Measurements from ENCODE around the gene FAM193A.
"Not testable (repeated sequence)": the region's sequence is repeated elsewhere in the genome, so short reads cannot be mapped to it uniquely, and the experiment has no call there.

The FAM193A gene

DNA sequence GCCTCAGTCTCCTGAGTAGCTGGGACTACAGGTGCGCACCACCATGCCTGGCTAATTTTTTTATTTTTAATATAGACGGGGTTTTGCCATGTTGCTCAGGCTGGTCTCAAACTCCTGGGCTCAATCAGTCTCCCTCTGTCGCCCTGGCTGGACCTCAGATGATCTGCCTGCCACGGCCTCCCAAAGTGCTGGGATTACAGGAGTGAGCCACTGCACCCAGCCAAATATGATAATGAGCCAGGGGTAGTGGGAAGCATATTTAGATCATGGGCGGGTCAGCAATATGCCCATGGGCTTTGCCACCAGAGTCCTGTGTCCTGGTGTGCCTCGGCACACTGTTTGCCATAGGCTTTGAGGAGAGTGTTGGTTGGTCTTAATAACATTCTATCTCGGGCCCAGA, 71.8 kb downstream of the FAM193A start:
- DNase-seq (ENCODE audit: low read depth) = no peak

DNA sequence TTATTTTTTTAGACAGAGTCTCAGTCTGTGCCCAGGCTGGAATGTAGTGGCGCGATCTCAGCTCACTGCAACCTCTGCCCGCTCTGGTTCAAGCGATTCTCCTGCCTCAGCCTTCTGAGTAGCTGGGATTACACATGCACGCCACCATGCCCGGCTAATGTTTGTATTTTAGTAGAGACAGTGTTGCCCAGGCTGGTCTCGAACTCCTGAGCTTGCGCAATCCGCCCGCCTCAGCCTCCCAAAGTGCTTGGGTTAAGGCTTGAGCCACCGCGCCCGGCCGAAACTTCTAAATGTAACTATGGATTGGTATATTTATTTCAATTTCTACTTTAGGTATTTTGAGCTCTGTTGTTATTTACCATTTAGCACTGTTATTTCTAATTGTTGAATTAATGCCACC, 79.4 kb downstream of the FAM193A start:
- DNase-seq (ENCODE audit: low read depth) = no peak

DNA sequence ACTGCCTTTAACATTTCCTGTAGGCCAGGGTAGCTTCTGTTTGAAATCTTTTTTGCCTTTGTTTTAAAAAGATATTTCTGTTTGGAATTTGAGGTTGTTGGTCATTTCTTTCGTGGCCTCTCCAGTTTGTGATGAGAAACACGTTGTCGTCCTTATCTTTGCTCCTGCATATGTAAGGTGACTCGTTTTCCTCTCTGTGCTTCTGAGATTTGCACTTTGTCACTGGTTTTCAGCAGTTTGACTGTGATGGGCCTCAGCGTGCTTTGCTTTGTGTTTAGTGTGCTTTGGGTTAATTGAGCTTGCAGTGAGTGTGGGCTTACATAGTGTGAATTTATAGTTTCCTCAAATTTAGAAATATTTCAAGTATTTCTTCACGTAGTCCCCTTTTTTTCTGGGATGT, 81.5 kb downstream of the FAM193A start:
- no peak for DNase-seq (ENCODE audit: low read depth)

DNA sequence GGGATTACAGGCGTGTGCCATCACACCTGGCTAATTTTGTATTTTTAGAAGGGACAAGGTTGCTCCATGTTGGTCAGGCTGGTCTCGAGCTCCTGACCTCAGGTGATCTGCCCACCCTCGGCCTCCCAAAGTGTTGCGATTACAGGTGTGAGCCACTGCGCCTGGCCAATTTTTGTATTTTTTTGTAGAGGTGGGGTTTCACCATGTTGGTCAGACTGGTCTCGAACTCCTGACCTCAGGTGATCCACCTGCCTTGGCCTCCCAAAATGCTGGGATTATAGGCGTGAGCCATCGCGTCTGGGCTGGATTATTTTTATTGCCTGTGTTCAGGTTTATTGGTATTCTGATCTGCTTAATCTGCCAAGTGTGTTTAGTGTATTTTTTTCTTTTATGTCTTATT, 82.3 kb downstream of the FAM193A start:
- not testable (repeated sequence) for DNase-seq (ENCODE audit: low read depth)

DNA sequence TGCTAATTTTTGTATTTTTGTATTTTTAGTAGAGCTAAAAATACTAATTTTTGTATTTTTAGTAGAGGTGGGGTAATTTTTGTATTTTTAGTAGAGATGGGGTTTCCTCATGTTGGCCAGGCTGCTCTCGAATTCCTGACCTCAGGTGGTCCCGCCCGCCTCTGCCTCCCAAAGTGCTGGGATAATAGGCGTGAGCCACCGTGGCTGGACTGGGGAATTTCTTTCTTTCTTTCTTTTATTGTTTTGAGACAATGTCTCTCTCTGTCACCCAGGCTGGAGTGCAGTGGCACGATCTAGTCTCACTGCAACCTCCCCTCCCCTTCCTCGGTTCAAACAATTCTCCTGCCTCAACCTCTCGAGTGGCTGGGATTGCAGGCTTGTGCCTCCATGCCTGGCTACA, 83.0 kb downstream of the FAM193A start:
- no peak for DNase-seq (ENCODE audit: low read depth)

DNA sequence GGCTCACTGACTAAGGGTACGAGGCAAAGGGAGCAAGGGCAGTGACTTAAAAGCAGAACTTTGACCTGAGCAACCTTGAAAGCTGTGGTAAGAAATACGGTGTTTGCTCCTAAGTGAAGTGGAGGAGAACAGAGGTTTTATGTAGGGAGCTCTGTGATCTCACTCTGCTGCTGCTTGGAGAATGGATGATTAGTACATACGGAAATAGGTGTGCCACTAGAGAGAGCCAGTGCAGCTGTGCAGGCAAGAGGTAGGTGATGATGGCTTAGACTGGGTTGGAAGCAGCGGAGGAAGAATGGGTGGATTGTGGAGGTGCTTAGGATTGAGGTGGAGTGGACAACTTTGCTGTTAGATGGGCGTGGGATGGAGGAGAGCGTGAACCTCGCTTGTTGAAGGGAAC, 85.0 kb downstream of the FAM193A start:
- no peak for DNase-seq (ENCODE audit: low read depth)

DNA sequence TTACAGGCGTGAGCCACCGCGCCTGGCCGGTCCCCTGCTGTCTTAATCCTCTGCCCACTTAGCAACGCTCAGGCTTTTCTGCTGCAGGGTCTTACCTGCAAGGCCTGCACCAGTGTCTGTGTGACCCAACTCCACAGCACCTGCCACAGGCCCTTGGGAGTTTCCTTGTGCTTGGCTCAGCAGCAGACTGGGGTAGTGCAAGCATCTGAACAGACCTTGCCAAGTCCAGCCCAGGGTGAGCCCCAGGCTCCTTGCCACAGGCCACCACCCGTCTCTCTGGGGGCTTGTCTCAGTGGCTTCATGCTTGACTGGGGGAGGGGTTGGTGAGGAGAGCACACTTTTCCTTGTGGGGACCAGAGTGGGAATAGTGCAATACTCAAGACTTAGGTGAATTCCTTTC, 87.0 kb downstream of the FAM193A start:
- no peak for DNase-seq (ENCODE audit: low read depth)

DNA sequence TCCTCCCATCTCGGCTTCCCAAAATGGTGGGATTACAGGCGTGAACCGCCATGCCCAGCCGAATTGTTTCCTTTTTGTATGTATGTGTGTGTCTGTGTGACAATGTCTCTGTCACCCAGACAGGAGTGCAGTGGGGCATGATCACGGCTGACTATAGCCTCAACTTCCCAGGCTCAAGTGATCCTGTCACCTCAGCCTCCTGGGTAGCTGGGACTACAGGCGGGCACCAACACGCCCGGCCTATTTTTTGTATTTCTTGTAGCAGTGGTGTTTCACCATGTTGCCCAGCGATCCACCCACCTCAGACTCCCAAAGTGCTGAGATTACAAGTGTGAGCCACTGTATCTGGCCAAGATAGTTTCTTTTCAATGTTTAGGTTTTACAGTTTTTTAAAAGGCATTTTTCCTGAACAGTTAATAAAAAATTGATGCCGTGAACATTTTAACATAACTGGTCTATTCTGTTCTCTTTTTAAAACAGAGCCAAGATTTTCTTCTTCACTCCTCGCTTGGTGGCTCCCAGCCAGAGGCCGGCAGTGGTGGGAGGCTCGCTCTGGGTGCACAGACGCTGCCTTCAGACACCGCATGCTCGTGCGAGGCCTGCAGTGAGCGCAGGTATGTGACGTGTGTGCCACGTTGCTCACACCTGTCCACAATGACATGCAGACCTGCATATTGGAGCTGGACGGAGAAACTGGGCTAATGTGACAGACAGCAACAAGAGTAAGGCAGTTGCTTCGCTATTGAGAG, 88.5 kb downstream of the FAM193A start:
- DNase-seq (ENCODE audit: low read depth) = no peak

DNA sequence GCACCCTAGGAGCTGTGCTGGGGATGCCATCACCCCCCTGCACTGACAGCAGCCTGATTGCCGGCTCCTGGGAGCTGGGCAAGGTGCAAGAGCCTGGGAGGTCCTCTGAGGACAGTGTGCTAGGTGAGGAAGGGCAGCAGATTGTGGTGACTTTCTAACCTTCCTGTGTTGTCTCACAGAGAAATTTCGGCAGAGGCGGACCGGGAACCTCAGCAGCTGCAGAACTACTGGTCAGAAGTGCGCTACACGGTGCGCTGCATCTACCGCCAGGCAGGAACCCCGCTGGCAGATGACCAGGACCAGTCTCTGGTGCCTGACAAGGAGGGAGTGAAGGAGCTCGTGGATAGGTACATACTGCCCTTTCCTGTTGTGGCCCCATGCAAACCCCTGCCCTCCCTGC, 89.8 kb downstream of the FAM193A start:
- no peak for DNase-seq (ENCODE audit: low read depth)

DNA sequence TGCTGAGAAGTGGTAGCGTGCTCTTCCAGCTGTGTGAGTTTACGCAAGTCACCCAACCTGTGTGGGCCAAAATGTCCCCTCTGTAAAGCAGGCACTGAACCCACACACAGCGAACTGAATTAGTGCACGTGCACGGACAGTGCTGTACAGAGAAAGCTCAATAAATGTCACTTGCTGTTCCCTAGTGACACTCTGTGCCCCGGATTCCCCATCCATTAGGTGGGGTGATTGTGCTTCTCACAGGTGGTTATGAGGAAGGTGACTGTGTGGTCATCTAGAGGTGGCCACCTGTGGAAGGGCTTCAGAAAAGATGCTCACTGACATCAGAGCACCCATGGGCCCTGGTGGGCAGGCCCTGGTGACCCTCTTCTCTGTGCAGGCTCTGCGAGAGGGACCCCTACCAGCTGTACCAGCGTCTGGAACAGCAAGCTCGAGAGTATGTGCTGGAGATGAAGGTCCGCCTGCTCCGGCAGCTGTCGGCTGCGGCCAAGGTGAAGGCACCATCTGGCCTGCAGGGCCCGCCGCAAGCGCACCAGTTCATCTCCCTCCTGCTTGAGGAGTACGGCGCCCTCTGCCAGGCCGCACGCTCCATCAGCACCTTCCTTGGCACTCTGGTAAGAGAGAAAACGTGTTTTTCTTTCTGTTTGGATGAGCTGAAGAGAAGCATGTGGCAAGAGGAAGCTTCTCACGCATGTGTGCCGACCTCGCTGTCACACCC, 94.3 kb downstream of the FAM193A start:
- DNase-seq (ENCODE audit: low read depth) = no peak

DNA sequence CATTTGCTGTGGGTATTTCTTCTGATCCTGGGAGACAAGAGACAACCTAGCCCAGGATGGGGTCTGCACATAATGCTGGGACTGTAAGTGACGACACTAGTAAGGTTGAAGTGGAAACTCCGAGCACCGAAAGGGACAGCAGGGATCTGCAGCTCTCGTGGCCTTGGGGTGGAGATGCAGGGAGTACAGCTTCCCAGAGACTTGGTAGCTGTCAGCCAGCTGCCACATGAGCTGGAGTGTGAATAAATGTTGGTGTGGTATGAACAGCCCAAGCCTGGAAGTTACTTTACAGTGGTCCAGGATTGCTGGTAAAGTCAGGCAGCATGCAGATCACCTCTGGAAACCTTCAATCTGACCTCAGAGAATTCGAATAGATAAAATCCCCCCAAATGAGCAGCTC, 97.6 kb downstream of the FAM193A start:
- peak; percentile 9 for DNase-seq (ENCODE audit: low read depth)

DNA sequence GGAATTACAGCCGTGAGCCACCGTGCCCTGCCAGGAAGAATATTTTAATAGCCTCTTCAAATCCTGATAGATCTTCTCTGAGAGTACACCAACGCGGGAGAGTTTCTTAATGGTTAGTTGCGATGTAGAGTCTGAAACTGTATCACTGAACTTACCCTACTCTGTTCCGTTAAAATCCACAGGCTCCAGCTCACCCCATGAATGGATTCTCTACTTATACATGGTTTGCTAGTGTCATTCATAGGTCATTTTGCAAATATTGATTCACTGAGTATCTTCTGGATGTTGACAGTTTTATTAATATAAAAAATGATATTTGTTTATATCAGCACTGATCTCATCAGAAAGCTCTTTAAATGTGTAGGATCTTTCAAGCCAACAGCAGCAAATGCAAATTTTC, 99.9 kb downstream of the FAM193A start:
- DNase-seq (ENCODE audit: low read depth) = no peak

DNA sequence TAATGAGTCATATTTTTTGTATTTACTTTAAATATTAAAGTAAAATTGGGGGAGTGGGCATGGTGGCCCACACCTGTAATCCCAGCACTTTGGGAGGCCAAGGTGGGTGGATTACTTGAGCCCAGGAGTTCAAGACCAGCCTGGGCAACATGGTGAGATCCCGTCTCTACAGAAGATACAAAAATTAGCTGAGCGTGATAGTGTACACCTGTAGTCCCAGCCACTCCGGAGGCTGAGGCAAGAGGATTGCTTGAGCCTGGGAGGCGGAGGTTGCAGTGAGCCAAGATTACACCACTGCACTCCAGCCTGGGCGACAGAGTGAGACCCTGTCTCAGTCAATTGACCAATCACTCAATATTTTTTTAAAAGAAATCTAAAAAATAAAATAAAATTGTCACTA, 100.5 kb downstream of the FAM193A start:
- not testable (repeated sequence) for DNase-seq (ENCODE audit: low read depth)

DNA sequence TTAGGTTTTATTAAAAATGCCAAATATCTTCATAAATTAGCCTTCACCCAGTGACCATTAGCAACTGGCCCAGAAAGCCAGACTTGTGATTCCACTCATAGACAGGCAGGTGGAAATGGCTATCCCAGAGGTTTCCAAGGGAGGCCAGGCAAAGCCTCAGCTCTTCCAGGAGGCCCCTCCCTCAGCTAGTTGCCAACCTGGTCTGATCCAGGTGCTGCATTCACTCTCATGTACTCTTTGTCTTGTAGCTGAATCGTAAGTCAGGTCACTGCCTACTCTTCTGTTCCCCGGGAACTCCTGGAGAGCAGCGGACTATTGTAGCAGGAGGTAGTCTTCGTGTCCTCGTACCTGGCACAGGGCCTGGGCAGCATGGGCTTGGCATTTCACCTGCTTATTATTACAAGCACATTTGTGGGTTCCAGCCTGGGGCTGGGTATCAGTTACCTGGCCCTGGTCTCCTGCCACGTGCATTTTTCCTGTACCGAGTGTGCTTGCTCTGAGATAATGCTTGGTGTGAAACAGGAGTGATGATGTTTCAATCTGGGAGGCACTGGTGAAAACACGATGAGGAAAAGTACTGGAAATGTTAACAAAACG, 101.6 kb downstream of the FAM193A start:
- no peak for DNase-seq (ENCODE audit: low read depth)

DNA sequence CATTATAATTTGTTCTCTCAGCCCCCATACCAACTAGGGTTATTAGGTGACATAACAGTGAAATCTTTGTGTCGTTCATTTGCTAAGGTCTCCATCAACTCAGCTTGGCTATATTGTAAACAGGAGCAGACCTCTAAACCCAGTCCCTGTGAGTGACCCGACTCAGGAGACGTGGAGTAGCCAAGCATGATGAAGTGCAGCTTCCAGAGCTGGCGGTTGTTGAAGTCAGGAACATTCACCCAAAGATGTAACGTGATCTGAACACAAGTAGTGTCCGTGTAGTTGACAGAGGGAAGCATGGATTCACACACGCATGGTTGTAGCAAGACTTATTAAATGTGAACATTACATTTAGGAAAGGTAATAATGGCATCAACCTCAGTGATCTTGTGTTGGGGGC, 102.3 kb downstream of the FAM193A start:
- DNase-seq (ENCODE audit: low read depth) = no peak

DNA sequence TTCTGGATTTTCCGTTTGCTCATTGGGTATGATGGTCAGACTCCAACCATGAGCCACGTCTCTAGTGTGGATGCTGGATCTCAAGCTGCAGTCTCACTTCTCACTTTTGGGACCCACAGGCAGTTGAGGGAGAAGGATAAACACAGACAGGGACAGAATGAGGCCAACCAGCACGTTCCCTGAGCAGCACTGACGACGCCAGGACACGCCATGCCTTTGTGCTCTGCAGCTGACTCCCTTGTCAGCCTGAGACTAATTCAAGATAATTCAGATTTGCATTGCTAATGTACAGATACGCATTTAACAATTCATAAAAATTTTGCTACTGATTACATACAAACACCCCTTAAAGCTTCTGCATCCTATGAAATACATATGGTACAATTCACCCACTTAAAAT, 106.5 kb downstream of the FAM193A start:
- no peak for DNase-seq (ENCODE audit: low read depth)

DNA sequence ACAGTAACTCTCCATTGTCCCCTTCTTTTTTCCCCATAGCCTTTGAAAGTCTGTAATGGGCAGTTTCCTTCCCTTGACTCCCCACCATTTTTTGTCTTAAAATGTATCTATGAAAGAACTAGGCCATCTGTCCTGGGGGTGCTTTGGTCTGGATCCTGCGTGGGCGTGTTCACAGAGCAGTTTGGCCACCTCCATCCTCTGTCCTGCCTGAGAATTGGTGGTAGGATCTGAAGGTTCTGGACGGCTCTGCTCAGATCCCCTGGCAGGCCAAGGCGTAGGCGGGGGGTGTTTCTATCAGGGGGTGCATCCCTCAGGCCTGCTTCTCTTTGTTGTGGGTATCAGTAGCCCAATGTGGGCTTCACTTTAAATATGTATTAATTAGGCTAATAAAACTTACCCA, 107.1 kb downstream of the FAM193A start:
- DNase-seq (ENCODE audit: low read depth) = no peak

DNA sequence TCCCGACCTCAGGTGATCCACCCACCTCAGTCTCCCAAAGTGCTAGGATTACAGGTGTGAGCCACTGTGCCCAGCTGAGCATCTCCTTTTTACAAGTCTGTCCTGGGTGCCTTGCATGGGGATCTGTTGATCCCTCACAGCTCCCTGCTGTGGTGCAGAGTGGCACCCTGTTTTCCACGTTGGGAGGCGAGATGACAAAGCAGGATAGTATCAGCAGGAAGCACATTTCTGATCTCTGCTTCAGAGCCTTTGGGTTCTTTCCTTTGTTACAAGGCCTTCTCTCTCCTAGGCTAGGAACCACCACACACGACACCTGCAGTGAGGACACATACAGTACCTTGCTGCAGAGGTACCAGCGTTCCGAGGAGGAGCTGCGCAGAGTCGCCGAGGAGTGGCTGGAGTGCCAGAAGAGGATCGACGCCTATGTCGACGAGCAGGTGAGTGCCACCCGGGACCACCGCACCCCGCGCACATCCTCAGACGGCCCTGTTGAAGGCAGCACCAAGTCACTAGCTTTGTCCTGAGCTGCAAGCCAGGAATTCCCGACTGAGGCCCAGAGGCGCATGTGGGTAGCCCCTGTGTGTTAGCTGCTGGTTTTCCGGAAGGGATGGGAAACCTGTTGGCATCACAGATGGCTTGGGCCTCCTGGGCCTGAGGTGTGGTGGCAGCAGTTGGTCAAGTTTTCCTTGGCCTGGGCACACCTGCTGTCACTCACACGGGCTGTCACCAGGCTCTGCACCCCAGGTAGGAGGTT, 110.1 kb downstream of the FAM193A start:
- DNase-seq (ENCODE audit: low read depth) = no peak

DNA sequence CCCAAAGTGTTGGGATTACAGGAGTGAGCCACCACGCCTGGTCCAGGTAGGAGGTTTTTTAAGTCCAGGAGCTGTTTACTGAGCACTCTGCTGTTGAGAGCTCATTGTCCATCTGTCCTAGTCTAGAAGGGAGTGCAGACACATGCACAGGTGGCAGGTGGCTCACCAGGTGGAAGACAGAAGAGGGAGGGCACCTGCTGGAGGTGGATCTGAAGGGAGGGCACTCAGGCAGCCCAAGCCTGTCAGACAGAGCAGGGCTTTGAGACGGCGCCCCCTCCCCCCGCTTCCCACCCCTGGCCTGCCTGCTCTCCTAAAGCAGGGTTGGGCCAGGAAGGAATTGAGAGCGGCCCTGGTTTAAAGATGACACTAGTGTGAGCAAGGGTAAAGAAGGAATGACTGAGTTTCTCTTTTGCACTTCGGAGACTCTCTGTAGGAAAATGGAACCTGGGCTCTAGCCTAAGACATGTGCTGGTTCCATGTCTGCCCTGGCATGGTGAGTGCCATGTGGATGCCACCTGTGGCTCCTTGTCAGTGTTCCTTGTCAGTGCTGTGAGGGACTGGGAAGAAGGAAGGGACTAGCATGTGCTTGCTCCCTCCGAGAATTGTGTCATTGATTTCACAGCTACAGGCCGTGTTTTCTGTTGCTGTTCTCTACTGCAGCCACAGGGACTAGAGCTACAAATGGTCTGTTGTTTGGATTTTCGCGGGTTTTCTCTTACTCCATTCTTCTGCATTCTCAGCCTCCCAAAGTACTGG, 111.1 kb downstream of the FAM193A start:
- DNase-seq (ENCODE audit: low read depth) = no peak

DNA sequence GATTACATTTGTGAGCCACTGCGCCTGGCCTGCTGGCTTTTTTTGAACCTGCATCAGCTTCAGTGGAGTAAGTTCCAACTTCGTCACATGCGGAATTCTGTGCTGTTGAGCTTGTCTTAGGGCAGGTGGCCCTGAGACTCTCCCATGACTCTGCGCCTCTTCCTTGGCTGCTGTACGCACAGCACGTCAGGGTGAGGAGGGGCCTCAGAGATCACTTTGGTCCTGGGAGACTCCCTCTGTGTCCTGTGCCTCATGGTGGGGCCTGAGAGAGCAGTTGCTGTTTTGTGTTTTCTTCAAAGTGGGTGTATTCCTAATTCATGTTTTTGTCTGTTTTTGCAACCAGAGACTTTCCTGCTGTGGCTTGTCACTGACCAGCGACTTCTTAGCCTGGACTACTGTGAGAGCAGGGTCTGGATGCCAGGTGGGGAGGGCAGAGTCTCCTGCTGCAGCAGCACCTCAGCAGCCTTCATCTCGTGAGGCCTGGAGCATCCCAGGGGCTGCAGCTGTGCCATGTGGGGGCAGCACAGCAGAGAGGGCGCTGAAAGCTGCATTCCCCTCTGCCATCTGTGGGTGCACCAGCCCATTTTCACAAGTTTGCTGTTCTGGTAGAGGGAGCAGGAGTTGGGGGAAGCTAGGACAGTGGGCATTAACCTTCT, 111.8 kb downstream of the FAM193A start:
- no peak for DNase-seq (ENCODE audit: low read depth)

DNA sequence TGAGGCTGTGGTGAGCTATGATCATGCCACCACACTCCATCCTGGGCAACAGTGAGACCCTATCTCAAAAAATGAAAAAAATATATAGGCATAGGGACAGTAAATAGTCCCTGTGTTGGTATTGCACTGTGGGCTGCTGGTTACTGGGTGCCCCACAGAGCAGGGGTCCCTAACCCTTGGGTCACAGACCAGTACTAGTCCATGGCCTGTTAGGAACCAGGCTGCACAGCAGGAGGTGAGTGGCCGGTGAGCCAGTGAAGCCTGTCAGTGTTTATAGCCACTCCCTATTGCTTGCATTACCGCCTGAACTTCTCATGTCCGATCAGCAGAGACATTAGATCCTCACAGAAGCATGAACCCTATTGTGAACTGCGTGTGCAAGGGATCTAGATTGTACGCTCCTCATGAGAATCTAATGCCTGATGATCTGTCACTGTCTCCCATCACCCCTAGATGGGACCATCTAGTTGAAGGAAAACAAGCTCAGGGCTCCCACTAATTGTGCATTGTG, 113.2 kb downstream of the FAM193A start:
- DNase-seq (ENCODE audit: low read depth) = no peak

Data from amniotic epithelial cell (primary cell).